D721Med (cell line): ENCODE results near the gene UBE2E1.

Experiments
- DNase-seq: peaks from one replicate; pipeline ENCODE4 v3.0.0; 2011; ENCODE audit warnings: low spot score; ENCODE audit not compliant: insufficient read length
- FAIRE-seq: peaks from 2 replicates; lab custom pipeline; 2011; peaks lifted over from hg19 to GRCh38; lab: Jason Lieb, UNC
- TF ChIP-seq, protein P1 (sequence below): IDR thresholded peaks from 2 replicates; pipeline ENCODE4 v1.5.1; 2012; ENCODE audit warnings: mild to moderate bottlenecking, control low read depth; ENCODE audit not compliant: insufficient read depth; ENCODE audit errors: missing control alignments

UBE2E1 gene

GRCh38 chr3:23826382-23827064 is 20.8 kb downstream of the UBE2E1 start:
- no peak for FAIRE-seq

GRCh38 chr3:23829242-23829934 is 23.6 kb downstream of the UBE2E1 start:
- FAIRE-seq = no peak

More at GRCh38 chr3:23826382-23827064, 20.8 kb downstream of the UBE2E1 start:
- TF ChIP-seq, protein P1, sequence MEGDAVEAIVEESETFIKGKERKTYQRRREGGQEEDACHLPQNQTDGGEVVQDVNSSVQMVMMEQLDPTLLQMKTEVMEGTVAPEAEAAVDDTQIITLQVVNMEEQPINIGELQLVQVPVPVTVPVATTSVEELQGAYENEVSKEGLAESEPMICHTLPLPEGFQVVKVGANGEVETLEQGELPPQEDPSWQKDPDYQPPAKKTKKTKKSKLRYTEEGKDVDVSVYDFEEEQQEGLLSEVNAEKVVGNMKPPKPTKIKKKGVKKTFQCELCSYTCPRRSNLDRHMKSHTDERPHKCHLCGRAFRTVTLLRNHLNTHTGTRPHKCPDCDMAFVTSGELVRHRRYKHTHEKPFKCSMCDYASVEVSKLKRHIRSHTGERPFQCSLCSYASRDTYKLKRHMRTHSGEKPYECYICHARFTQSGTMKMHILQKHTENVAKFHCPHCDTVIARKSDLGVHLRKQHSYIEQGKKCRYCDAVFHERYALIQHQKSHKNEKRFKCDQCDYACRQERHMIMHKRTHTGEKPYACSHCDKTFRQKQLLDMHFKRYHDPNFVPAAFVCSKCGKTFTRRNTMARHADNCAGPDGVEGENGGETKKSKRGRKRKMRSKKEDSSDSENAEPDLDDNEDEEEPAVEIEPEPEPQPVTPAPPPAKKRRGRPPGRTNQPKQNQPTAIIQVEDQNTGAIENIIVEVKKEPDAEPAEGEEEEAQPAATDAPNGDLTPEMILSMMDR = no peak
- no peak for DNase-seq

GRCh38 chr3:23830869-23831484 is 25.2 kb downstream of the UBE2E1 start:
- no peak for FAIRE-seq
- TF ChIP-seq, protein P1 = no peak
- no peak for DNase-seq

More at GRCh38 chr3:23829242-23829934, 23.6 kb downstream of the UBE2E1 start:
- TF ChIP-seq, protein P1 = no peak
- DNase-seq = no peak

DNA sequence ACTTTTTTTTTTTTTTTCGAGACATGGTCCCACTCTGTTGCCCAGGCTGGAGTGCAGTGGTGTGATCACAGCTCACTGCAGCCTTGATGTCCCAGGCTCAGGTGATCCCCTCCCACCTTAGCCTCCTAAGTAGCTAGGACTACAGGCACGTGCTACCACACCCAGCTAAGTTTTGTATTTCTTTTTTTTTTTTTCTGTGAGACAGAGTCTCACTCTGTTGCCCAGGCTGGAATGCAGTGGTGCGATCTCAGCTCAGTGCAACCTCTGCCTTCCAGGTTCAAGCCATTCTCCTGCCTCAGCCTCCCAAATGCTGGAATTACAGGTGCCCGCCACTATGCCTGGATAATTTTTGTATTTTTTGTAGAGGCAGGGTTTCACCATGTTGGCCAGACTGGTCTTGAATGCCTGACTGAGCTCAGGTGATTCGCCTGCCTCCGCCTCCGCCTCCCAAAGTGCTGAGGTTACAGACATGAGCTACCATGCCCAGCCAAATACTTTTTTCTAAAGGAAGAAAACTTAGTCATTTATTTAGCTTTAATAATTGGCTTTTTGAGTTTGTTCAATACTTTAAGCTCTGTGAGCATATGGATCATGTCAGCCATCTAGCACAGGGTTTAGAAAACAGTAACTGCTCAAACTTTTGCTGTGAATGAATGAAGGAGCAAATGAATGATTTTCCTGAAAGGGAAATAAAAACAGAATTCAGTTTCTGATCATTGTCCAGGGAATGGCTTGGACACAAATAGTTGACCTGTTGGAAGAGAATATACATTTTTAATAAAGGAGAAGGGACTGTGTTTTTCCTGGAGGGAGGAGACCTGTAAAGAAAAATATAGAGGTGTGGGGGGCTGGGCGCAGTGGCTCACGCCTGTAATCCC is 26.0 kb downstream of the UBE2E1 start:
- DNase-seq (no peak), FAIRE-seq (no peak)
- TF ChIP-seq, protein P1 = no peak

DNA sequence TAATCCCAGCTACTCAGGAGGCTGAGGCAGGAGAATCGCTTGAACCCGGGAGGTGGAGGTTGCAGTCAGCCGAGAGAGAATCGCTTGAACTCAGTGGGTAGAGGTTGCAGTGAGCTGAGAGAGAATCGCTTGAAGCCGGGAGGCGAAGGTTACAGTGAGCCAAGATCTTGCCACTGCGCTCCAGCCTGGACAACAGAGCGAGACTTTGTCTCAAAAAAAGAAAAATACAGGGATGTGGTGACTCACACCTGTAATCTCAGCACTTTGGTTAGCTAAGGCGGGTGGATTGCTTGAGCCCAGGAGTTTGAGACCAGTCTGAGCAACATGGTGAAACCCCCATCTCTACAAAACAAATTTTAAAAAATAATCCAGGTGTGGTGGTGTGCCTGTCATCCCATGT is 26.8 kb downstream of the UBE2E1 start:
- TF ChIP-seq, protein P1 = no peak
- FAIRE-seq (no peak), DNase-seq (no peak)

DNA sequence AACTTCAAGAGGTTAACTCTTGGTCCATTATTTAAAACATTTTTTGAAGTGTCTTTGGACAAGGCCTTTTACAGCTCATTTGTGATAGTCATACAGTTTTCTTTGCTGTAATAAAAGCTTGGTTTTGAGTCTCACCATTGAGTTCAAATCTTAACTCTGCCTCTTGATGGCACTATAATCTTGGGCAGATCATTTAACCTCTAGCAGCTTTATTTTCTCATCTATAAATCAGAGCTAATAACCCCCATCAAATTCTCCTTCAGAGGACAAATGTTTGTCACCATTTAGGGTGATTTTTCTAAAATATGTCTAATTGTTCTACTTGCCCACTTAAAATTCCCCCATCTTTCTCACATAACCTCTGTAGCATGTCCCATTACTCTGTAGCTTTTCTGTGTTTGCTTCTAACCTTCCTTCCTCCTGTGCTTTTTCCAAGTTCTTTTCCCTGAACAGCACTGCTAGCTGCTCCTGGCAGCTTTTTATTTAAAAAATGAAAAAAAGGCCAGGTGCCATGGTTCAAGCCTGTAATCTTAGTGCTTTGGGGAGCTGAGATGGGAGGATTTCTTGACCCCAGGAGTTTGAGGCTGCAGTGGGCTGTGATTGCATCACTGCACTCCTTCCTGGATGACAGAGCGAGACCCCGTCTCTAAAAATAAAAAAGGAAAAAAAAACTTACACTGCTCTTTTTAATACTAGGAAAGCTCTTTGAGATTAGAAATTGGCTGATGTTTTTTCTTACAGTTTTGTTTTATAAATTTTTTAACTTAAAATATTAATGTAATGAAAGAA is 28.5 kb downstream of the UBE2E1 start:
- DNase-seq (no peak), FAIRE-seq (no peak)
- TF ChIP-seq, protein P1 = peak; percentile 43
